ENCODE results near the gene RAD52.
"Not testable (repeated sequence)": the region's sequence is repeated elsewhere in the genome, so short reads cannot be mapped to it uniquely, and the experiment has no call there.

RAD52 gene

DNA sequence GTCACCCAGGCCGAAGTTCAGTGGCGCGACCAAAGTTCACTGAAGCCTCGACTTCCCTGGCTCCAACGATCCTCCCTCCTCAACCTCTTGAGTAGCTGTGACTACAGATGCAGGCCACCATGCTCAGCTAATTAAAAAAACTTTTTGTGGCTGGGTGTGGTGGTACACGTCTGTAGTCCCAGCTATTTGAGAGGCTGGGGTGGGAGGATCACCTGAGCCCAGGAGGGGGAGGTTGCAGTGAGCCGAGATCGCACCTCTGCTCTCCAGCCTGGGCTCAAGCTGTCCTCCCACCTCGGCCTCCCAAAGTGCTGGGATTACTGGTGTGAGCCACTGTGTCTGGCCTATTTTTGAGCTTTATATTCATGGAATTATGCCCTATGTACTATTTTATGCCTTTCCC lies 18.1 kb upstream of the RAD52 start:
- no peak for DNase-seq (ENCODE audit: low read depth)

DNA sequence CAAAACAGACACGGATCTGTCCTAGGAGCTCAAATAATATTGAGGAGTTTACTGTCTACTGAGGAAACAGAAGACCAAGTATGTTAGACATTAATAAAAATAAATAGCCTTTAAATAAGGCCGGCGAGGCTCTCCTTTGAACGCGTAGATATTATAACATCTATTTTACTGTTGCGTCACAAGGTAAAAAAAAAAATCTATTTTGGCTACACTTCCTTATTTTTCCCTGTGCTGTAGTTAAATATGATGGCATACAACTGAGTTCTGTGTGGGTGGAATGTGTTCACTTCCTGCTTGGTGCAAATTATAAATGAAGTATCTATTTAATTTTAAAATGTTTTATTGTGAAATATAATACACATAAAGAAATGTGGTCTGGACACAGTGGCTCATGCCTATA lies 17.2 kb upstream of the RAD52 start:
- DNase-seq (ENCODE audit: low read depth), result no peak

DNA sequence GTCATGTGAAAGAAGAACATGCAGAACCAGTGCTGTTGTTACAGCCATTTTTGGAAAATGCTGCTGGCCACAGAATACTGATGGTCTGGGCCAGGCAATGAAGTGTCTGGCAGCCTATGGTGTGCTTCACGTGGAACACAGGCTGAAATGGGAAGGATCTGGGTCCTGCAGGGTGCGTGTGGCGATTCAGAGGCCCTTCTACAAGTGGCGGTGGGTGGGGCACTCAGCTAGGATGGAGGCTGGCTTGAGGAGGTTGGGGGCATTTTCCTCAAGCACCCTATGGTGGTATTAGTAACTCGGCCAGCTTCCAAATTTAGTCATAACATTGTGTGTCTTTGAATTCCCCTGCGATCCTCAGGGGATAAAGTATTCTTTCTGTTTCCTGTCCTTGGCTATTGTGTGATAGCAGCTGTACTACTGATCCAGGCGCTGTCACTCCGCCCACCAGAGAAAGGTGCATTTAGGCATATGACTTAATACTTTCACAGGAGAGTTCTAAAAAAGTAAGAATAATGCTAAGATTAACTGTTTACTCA lies 9.2 kb upstream of the RAD52 start:
- no peak for DNase-seq (ENCODE audit: low read depth)

DNA sequence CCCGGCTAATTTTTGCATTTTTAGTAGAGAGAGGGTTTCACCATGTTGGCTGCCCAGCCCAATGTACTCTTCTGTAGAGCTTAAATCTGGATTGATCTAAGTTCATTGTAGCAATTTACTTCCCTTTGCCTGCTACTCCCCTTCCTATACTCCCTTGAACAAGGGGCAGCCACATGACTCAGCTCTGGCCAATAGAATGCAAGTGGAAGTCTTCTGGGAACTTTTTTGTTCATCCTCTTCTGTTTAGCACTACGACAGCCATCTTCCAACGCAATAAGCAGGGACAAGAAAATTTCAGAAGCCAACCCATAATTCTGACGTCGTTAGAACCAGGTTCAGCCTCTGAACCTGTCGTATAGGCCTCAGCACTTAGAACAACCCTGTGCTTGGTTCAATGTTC lies 6.4 kb upstream of the RAD52 start:
- no peak for DNase-seq (ENCODE audit: low read depth)

DNA sequence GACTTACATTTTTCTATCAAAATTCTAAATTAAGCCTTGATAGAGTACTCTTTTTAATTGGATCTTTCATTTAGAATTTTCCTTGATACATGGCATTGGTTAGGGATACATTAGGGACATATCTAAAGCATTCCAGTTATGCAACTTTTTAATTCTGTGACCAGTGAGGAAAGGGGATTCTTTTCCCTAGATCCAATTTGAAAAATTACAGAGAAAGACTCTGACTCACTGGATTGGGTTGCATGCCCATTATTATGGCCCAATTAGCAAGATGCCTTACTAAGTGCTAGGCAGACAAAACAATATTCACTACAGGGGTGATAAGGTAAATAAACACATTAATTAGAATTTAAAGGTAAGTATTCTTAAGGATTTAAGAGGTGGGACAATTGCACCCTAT lies 5.2 kb upstream of the RAD52 start:
- DNase-seq (ENCODE audit: low read depth), result no peak

DNA sequence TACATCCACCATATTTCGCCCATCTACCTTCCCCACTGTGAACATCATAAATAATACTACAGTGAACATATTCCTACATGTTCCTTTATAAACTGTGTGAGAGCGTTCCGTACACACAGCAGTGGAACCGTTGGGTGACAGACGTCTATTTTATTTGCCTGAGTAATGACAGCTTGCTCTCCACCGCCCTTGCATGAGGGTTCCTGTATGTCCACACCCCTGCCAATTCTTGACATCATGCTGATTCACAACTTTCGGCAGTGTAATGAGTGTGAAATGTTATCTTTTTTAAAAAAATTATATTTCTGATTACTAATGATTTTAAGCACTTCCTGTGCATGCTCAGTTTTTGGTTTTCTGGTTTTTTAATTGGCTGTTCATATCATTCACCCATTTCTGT lies 4.3 kb upstream of the RAD52 start:
- DNase-seq (ENCODE audit: low read depth), result no peak

DNA sequence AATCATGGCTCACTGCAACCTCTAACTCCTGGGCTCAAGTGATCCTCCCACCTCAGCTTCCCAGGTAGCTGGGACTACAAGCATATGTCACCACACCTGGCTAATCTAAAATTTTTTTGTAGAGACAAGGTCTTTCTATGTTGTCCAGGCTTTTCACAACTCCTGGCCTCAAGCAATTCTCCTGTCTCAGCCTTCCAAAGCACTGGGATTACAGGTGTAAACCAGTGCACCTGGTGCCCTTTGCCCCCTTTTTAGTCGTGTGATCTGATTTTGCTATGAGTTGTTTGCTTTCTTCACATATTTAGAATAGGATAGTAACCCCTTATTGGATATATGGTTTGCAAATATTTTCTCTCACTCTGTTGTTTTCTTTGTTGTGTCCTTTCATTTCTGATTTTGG lies 1.7 kb upstream of the RAD52 start:
- DNase-seq (ENCODE audit: low read depth), result no peak

DNA sequence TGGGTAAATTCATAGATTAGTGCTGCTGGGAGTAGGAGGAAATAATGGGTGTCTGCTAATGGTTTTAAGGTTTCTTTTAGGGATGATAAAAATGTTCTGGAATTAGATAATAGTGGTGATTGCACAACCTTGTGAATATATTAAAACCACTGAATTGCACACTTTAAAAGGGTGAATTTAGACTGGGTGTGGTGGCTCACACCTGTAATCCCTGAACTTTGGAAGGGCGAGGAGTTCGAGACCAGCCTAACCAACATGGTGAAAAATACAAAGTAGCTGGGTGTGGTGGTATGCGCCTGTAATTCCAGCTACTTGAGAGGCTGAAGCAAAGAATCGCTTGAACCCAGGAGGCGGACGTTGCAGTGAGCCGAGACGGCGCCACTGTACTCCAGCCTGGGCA lies 1.3 kb downstream of the RAD52 start:
- DNase-seq (ENCODE audit: low read depth), result no peak

DNA sequence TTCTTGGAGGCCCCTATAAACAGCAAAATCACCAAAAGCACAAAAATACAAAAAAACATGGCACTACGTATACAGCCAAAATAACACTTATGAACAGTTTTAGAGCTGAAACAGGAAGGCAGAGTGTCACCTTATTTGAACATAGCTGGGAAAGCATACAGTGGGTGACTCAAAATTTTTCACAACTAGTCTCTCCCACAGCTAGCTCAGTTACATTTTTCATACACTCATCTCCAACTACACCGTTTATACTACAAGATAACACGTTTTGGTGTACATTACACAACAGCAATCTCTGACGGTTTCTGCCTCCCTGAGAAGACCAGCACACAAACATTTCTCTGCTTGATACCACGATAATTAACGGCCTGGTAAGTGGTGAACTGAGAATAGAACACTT lies 2.9 kb downstream of the RAD52 start:
- DNase-seq (ENCODE audit: low read depth), result no peak

DNA sequence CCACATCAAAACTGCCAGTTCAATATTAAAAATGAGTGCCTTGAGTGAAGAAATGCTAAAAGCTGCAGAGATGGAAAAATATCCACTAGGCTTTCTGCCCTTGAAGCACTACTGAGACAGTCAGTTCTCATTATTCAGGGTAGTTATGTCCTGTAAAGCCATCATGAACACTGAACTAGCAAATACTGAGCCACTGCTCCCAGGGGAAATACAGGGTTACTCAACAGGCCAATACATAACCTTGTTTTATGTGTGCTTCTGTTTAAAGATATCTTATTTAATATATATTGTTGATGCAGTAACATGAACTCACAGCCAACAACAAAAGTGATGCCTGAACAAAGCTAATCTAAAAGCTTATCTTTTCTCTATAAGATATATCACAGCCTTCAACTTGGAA lies 3.3 kb downstream of the RAD52 start:
- DNase-seq (ENCODE audit: low read depth), result no peak

DNA sequence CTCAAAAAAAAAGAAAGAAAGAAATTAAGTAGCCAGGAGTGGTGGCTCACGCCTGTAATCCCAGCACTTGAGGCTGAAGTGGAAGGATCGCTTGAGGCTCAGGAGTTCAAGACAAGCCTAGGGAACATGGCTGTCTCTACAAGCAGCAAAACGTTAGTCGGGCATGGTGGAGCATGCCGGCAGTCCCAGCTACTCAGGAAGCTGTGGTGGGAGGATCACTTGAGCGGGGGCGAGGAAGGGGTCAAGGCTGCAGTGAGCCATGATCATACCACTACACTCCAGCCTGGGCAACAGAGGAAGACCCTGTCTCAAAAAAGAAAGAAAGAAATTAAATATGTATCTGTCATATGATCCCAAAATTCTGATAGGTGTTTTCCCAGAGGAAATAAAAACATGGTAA lies 5.3 kb downstream of the RAD52 start:
- no peak for DNase-seq (ENCODE audit: low read depth)

DNA sequence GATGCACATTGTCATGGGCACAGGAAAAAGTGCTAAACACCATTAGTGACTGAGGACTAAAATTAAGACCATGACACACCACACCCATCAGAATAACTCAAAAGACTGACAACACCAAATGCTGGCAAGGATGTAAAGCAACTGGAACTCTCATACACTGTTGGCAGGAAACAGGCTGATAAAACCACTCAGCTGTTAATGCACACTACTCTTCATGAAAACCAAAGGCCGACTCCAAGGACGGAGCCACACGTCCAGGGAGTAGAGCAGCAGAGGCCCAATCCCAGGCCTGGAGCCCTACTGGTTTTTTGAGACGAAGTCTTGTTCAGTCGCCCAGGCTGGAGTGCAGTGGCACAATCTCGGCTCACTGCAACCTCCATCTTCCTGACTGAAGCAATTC lies 6.4 kb downstream of the RAD52 start:
- DNase-seq (ENCODE audit: low read depth), result no peak

DNA sequence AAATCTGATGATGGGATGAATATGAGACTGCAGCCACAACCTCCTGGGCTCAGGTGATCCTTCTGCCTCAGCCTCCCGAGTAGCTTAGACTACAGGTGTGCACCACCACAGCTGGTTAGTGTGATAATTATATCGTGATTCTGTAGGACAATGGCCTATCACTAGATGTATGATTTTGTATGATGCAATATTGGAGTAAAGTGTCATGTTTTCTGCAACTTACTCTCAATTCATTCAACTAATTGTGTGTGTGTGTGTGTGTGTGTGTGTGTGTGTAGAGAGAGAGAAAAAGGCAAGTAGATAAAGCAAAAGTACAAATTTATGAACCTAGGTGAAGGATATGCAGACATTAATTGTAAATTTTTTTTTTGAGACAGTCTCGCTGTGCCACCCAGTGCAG lies 10.7 kb downstream of the RAD52 start:
- no peak for DNase-seq (ENCODE audit: low read depth)

DNA sequence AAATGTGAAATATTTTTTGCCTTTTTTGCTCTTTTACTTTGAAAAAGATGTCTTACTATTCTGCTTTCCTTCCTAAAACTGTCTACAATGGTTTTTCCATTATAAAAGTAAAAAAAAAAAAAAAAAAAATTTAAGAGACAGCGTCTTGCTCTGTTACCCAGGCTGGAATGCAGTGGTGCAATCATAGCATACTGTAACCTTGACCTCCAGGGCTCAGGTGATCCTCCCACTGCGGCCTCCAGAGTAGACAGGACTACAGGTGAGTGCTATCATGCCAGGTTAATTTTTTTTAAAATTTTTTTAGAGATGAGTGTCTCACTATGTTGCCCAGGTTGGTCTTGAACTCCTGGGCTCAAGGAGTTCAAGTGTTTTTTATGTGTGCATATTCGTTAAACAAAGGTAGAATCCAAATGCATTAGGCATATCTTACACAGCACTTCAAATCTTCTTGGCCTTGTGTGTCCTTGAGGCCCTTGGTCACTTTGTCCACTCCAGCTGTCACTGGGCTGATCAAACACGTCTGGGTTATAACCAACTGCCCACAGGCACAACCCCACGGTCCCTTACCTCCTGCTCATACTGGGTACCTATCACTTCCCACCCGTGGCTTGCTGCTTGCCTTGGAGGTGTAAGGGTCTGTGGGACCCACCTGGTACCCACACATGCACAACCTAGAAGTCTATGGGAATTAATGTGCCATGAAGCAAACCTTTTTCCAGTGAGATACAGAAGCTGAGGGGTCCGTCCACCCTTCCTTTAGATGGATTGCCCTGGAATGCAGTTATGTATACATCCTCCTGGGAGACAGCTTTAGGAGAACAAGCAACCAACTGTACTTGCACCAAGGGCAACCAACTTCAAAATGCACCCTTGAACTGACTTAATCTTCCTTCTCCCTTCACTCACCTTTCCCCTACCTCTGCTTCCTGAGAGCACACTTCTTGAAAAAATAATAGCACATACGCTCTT lies 12.8 kb downstream of the RAD52 start:
- DNase-seq (ENCODE audit: low read depth), result no peak

DNA sequence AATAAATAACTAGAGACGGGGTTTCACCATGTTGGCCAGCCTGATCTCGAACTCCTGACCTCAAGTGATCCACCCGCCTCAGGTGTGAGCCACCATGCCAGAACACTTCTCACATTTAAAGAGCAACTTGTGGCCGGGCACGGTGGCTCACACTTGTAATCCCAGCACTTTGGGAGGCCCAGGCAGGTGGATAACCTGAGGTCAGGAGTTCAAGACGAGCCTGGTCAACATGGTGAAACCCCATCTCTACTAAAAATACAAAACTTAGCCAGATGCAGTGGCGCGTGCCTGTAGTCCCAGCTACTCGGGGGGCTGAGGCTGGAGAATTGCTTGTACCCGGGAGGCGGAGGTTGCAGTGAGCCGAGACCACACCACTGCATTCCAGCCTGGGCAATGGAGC lies 13.6 kb downstream of the RAD52 start:
- DNase-seq (ENCODE audit: low read depth), result not testable (repeated sequence)

DNA sequence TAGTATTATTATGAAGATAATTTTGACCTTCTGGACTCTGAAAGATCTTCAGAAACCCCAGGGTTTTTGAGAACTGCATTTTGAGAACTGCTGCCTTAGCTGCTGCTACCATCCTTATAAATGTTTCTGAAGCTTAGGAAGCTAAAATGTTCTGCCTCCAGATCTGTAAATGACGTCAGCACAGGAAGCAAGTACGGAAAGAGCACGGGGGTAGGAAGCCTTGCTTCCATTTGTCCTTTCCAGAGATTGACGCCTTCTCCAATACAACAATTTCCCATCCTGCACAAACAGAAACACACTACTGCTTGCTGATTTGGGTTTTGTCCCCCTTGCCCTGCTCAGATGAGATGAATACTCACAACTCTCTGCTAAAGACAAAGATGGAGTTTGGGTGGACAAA lies 17.9 kb downstream of the RAD52 start:
- DNase-seq (ENCODE audit: low read depth), result no peak

DNA sequence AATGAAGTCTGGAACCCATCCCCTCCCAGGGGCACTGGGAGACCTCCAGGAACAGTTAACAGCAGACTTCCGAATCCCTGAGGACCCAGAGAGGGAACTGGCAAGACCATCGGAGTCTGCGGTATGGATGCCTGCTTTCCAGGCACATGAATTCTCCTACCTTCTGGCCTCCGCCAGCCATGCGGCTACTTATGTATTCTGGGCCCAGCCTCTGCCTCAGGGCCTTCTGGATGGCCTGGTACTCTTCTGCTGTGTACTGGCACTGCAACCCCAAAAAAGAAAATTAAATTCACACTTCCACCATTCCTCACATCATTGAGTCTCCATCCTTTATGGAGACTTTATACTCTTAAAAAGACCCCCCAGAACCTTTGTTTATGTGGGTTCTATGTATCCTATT lies 18.4 kb downstream of the RAD52 start:
- DNase-seq (ENCODE audit: low read depth), result no peak

DNA sequence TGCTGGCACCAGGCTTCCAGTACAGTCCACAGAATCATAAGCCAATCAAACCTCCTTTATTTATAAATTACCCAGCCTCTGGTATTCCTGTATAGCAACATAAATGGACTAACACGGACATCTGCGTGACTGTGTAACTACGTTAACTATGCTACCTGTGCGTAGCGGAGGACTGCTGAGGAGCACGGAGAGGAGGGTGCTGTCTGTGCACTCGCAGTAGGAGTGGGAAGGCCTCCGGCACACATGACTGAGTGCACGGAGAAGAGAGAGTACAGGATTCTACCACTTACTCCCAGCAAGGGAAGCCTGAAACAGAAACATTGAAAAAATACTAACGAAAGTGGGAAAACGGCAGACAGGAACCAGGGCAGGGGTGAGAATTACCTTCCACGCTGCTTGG lies 22.9 kb downstream of the RAD52 start:
- no peak for DNase-seq (ENCODE audit: low read depth)

DNA sequence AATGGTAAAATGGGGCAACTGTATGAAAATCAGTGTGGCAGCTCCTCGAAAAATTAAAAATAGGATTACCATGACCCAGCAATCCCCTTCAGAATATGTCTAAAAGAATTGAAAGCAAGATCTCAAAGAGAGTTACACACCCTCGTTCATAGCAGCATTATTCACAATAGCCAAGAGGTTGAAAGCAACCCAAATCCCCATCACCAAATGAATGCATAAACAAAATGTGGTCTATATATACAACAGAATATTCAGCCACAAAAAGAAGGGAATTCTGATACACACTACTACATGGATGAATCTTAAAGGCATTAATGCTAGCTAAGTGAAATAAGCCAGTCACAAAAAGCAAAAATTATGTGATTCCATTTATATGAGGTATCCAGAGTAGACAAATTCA lies 27.2 kb downstream of the RAD52 start:
- DNase-seq (ENCODE audit: low read depth), result no peak

DNA sequence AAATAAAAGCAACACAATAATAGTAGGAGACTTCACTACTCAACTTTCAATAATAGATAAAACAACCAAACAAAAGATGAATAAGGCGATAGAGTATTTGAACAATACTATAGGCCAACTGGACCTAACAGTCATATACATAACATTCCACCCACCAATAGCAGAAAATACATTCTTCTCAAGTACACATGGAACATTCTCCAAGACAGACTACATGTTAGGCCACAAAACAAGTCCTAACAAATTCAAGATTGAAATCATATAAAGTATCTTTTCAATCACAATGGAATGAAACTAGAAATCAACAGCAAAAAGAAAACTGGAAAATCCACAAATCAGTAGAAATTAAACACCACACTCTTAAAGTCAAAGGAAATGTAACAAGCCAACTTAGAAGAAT lies 28.8 kb downstream of the RAD52 start:
- DNase-seq (ENCODE audit: low read depth), result no peak

DNA sequence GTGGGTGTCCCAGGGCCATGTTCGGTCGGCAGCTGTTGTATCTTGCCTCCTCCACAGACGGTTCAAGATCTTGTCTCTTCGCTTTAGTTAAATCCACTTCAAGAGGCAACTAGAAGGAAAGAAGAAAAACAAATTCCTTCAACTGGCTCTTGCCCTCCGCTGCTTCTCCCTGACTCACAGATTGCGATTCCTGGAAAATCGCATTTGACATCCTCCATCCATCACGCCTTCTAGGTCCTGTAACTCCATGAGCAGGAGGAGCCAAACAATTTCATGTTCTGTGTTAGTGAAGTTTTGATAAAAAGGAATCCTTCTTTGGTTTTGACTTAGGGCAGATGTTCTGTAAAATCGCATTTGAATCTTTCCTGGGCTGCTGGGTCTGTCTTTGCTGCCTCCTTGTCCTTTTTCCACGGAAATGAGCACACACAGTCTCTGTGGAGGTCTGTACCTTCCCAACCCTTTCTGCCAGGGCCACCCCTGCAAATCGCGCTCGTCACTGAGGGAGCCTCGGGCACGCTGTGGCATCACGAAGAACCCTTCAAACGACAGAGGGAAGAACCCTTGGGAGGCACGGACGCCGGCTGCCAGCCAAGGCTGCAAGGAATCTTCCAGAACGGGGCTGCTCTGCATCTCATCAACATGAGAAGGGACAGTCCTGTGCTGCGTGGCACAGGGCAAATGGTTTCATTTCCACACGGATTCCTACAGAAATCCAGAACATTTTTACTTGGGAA lies 32.6 kb downstream of the RAD52 start:
- no peak for DNase-seq (ENCODE audit: low read depth)

DNA sequence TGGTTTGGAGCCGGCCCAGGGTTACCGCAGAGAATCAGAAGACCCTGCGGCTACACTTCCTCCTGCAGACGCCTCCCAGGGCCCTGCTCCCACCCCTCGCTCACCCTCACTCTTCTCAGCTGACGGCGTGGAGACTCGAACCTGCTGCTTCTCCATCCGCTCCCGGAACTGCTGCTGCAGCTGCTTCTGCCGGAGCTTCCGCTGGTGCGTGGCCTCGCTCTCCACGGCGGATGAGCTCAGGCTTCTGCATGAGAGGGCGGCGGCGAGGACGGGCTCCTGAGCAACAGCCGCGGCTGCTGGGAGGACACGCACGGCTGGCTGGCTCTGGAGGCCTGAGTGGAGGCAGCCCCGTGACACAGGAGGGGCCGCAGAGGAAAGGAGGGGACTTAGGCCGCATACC lies 33.3 kb downstream of the RAD52 start:
- no peak for DNase-seq (ENCODE audit: low read depth)

DNA sequence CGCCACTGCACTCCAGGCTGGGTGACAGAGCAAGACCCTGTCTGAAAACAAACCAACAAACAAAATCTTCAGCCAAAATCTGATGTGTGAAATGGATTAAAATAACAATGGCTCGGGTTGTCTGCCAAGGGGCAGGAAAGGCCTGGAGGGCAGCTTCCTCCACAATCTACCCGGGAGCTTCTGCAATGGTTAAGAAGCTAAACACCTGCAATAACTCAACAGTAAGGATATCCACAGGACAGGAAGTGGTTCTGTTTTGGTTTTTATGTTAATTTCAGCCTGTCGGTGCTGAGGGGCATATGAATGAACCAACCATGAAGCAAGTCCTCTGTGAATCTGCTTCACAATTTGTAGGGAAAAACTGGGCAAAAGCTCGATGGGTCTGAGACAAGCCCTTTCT lies 34.4 kb downstream of the RAD52 start:
- no peak for DNase-seq (ENCODE audit: low read depth)

Data from CMK (cell line).